ENCODE measurements around the gene WDR3.

- TF ChIP-seq REST (IDR thresholded peaks at IDR 0.05; ENCODE audit: low read depth): no peak
- TF ChIP-seq EP300 (IDR thresholded peaks at IDR 0.05; ENCODE audit: borderline replicate concordance): no peak
- TF ChIP-seq USF1 (IDR thresholded peaks at IDR 0.05): no peak
- TF ChIP-seq CEBPB (IDR thresholded peaks at IDR 0.05): no peak
- no peak for TF ChIP-seq FOXM1 (IDR thresholded peaks at IDR 0.05; ENCODE audit: borderline replicate concordance, low read depth)
- TF ChIP-seq ZBTB7A (IDR thresholded peaks at IDR 0.05; ENCODE audit: low read depth): no peak
Measured at GRCh38 chr1:117952386-117952785, 22.8 kb downstream of the WDR3 start.
